A549 (cell line): ENCODE measurements around the gene TNS3.

Experiments
- CEBPB ChIP-seq, 2 experiments: fragments of >200 bp in 1 of 2; sonication (Bioruptor Twin) in 1 of 2; formaldehyde crosslinking in 1 of 2; IDR thresholded peaks; 2 replicates each; pipeline ENCODE4 v1.6.1; 2012 to 2016
- CHD2 ChIP-seq: fragments of 150-350 bp; IDR thresholded peaks from 2 replicates; pipeline ENCODE4 v1.6.1; 2014; ENCODE audit warnings: low read length; ENCODE audit not compliant: partially characterized antibody
- EP300 ChIP-seq, 2 experiments: fragments of >200 bp; sonication (Bioruptor Twin); formaldehyde crosslinking; IDR thresholded peaks; 2 replicates in 1 of 2; 3 replicates in 1 of 2; pipeline ENCODE4 v1.6.1; 2016 to 2017
- FOSB ChIP-seq: fragments of 250-450 bp; sonication (Bioruptor Pico); IDR thresholded peaks from 2 replicates; pipeline ENCODE4 v1.5.0; 2020; ENCODE audit warnings: mild to moderate bottlenecking, moderate library complexity
- NFE2L2 ChIP-seq: fragments of 150-350 bp; conservative IDR thresholded peaks from 2 replicates; pipeline ENCODE4 v1.6.1; 2014; ENCODE audit warnings: low read length
- TF ChIP-seq, protein P1 (sequence below): fragments of >200 bp; sonication (Bioruptor Twin); formaldehyde crosslinking; IDR thresholded peaks from 3 replicates; pipeline ENCODE4 v1.5.1; 2016
- TF ChIP-seq, protein P2 (sequence below): IDR thresholded peaks from 2 replicates; pipeline ENCODE4 v1.6.1; 2012
- TF ChIP-seq, protein P3 (sequence below): fragments of 200-600 bp; sonication (generic); IDR thresholded peaks from 2 replicates; pipeline ENCODE4 v1.6.1; 2016; ENCODE audit warnings: antibody characterized with exemption, mild to moderate bottlenecking, moderate library complexity

DNA sequence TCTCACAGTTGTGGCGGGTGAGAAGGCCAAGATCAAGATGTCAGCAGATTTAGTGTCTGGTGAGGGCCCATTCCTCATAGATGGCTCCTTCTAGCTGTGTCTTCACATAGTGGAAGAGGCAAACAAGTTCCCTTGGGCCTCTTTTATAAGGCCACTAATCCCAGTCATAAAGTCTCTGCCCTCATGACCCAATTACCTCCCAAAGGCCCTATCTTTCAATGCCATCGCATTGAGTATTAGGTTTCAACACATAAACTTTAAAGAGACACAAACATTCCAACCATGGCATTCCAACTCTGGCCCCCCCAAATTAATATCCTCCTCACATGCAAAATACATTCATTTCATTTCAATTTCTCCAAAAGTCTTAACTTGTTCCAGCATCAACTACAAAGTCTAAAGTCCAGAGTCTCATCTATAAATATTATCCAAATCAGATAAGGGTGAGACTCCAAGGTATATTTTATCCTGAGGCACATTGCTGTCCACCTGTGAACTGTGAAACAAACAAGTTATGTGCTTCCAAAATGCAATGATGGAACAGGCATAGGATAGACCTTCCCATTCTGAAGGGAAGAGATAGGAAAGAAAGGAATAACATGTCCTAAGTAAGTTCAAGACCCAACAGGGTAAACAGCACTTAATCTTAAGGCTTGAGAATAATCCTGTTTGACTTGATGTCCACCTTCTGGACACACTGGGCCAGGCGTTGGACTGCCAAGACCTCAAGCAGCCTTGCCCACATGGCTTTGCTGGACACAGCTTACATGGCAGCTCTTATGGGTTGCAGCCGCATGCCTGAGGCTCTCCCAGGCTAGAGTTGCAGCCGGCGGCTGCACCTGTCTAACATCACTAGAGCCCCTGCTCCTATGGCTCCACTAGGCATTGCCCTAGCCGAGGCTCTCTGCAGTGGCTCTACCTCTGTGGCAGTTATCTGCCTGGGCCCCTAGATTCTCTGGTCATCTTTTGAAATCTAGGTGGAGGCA is 312.8 kb downstream of the TNS3 start:
- TF ChIP-seq, protein P1, sequence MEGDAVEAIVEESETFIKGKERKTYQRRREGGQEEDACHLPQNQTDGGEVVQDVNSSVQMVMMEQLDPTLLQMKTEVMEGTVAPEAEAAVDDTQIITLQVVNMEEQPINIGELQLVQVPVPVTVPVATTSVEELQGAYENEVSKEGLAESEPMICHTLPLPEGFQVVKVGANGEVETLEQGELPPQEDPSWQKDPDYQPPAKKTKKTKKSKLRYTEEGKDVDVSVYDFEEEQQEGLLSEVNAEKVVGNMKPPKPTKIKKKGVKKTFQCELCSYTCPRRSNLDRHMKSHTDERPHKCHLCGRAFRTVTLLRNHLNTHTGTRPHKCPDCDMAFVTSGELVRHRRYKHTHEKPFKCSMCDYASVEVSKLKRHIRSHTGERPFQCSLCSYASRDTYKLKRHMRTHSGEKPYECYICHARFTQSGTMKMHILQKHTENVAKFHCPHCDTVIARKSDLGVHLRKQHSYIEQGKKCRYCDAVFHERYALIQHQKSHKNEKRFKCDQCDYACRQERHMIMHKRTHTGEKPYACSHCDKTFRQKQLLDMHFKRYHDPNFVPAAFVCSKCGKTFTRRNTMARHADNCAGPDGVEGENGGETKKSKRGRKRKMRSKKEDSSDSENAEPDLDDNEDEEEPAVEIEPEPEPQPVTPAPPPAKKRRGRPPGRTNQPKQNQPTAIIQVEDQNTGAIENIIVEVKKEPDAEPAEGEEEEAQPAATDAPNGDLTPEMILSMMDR: no peak
- no peak for TF ChIP-seq CHD2
- TF ChIP-seq, protein P2, sequence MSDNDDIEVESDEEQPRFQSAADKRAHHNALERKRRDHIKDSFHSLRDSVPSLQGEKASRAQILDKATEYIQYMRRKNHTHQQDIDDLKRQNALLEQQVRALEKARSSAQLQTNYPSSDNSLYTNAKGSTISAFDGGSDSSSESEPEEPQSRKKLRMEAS: no peak
- TF ChIP-seq FOSB (CRISPR knock-in tag): no peak
- no peak for TF ChIP-seq CEBPB (IDR thresholded peaks at IDR 0.05)
- TF ChIP-seq, protein P3, sequence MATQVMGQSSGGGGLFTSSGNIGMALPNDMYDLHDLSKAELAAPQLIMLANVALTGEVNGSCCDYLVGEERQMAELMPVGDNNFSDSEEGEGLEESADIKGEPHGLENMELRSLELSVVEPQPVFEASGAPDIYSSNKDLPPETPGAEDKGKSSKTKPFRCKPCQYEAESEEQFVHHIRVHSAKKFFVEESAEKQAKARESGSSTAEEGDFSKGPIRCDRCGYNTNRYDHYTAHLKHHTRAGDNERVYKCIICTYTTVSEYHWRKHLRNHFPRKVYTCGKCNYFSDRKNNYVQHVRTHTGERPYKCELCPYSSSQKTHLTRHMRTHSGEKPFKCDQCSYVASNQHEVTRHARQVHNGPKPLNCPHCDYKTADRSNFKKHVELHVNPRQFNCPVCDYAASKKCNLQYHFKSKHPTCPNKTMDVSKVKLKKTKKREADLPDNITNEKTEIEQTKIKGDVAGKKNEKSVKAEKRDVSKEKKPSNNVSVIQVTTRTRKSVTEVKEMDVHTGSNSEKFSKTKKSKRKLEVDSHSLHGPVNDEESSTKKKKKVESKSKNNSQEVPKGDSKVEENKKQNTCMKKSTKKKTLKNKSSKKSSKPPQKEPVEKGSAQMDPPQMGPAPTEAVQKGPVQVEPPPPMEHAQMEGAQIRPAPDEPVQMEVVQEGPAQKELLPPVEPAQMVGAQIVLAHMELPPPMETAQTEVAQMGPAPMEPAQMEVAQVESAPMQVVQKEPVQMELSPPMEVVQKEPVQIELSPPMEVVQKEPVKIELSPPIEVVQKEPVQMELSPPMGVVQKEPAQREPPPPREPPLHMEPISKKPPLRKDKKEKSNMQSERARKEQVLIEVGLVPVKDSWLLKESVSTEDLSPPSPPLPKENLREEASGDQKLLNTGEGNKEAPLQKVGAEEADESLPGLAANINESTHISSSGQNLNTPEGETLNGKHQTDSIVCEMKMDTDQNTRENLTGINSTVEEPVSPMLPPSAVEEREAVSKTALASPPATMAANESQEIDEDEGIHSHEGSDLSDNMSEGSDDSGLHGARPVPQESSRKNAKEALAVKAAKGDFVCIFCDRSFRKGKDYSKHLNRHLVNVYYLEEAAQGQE: no peak
- TF ChIP-seq EP300 (IDR thresholded peaks at IDR 0.05): no peak
- no peak for TF ChIP-seq NFE2L2
